22Rv1 (cell line): ENCODE results near the gene PLEKHA6.

Experiments
- H3K27ac ChIP-seq: fragments of 450-650 bp; 2 replicates; pipeline ENCODE4 v1.5.1; 2017
- ZFX ChIP-seq: fragments of 450-650 bp; IDR thresholded peaks from 2 replicates; pipeline ENCODE4 v1.6.1; 2017; ENCODE audit warnings: antibody characterized with exemption, borderline replicate concordance
- TF ChIP-seq, protein P1 (sequence below): fragments of 450-650 bp; IDR thresholded peaks from 2 replicates; pipeline ENCODE4 v1.5.1; 2017; ENCODE audit warnings: mild to moderate bottlenecking

The PLEKHA6 gene

DNA sequence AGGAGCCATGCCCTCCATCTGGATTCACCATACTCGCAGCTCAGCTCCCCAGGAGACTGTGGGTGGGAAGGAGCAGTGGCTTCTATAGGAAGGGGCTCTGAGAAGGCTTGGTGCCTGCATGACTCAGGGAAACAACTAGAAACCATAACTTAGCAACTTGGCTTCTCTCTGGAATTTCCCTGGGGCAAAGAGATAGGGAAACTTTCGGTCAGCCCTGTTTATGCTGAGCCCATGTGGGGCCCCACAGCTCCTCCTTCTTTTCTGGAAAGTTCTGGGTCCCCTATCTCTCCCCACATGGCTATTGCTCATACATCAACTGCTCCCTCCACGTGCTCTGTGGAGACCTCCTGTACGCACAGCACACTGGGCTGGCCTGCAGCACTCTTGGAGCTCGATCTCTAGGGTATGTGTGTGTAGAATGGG, 39.3 kb downstream of the PLEKHA6 start:
- no peak for TF ChIP-seq ZFX
- TF ChIP-seq, protein P1, sequence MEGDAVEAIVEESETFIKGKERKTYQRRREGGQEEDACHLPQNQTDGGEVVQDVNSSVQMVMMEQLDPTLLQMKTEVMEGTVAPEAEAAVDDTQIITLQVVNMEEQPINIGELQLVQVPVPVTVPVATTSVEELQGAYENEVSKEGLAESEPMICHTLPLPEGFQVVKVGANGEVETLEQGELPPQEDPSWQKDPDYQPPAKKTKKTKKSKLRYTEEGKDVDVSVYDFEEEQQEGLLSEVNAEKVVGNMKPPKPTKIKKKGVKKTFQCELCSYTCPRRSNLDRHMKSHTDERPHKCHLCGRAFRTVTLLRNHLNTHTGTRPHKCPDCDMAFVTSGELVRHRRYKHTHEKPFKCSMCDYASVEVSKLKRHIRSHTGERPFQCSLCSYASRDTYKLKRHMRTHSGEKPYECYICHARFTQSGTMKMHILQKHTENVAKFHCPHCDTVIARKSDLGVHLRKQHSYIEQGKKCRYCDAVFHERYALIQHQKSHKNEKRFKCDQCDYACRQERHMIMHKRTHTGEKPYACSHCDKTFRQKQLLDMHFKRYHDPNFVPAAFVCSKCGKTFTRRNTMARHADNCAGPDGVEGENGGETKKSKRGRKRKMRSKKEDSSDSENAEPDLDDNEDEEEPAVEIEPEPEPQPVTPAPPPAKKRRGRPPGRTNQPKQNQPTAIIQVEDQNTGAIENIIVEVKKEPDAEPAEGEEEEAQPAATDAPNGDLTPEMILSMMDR = no peak
- 0 out of 2 replicates have a peak overlapping the region, but pooled peaks have one; percentile 26 for H3K27ac ChIP-seq

DNA sequence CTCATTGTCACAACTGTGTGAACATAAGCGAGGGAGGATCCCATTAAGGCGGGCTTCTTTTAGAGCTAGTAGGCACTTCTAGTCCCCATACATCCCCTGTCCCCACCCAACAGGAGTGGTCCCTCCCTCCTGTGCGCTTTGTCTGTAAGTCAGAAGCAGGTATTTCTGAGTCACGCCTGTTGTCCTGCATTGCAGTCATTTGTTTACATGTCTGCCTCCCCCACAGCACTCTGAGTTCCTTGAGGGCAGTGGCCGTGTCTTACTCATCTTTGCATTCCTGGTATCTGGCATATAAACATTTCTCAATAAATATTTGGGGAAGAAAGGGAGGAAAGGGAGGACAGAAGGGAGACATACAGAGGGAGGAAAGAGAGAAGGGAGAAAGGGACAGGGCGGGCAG, 40.3 kb downstream of the PLEKHA6 start:
- TF ChIP-seq, protein P1 = no peak
- TF ChIP-seq ZFX = no peak
- peak overlapping the region; percentile 26; the same call in 1 of the 2 replicates for H3K27ac ChIP-seq

DNA sequence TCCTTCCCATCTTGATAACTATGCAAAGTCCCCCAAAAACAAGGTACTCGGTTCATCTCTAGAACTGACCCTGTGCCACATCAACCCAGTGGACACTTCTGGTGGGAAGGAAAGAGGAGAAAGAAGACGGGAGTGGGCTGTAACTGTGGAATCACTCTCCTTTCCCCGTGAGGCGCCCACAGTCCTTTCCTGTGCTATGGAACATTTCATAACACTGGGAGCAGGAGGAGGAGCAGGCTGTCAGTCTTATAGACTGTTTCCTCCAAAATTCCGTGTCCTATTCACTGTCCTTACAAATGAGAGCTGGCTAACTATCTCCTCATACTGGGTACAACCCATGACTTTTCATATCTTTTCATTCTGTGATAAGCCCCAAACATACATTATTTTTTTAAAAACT, 40.7 kb downstream of the PLEKHA6 start:
- 0 out of 2 replicates have a peak overlapping the region, but pooled peaks have one; percentile 26 for H3K27ac ChIP-seq
- TF ChIP-seq, protein P1 = no peak
- TF ChIP-seq ZFX = no peak

DNA sequence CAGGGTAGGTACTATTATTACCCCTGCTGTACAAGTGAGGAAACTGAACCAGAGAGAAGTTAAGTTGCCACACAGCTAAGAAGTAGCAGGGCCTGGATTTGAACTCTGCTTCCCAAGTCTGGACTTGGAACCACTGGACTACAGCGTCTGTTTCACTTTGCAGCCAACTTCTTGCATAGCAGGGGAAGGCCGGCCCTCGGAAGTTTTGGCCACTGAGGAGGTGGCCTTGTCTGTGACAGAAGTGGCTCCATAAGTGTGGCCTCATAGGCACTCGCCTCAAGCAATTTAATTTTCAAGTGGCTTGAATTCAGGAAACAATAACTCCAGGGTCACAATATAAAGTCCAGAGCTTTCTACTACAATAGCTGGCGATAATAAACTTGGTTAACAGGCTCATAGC, 41.4 kb downstream of the PLEKHA6 start:
- TF ChIP-seq, protein P1 = no peak
- no peak for TF ChIP-seq ZFX
- no peak overlapping the region; the same call in 1 of the 2 replicates for H3K27ac ChIP-seq

DNA sequence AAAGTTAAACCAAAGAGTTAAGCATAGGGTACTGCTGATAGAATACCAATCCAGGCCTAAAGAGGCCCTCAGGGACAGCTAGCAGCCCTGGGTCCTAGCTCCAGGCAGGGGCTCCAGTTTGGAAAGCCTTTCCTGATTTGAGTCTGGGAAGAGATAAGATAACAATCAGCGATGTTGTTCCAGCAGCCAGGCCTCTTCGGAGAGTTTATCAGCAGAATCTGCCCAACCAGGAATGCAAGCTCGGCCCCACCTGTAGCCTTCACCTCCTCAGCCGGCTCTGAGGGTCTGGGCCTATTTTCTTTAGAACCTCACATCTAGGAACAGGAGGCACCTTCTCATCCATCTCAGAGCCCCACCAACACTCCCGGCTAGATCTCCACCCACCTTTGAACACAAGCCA, 42.6 kb downstream of the PLEKHA6 start:
- peak overlapping the region; percentile 30 for H3K27ac ChIP-seq
- TF ChIP-seq ZFX = no peak
- TF ChIP-seq, protein P1 = no peak

DNA sequence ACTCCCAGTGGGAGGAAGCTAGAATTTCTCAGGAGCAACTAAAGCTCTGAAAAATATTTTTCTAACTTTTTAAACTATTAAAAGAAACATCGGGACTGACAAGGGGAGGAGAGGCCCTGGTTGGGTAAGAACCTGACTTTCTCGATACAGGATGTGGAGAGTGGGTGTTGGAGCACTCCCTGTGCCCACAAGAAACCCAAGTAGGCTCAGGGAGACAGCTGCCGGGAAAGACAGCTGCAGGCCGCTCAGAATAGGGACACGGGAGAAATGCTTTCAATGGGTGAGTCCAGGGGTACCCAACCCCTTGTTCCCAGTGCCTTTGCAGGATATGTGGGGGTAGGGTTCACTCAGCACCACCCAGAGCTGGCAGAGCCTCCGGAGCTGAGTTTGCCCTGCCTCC, 43.6 kb downstream of the PLEKHA6 start:
- TF ChIP-seq, protein P1 = no peak
- no peak for TF ChIP-seq ZFX
- no peak overlapping the region for H3K27ac ChIP-seq

DNA sequence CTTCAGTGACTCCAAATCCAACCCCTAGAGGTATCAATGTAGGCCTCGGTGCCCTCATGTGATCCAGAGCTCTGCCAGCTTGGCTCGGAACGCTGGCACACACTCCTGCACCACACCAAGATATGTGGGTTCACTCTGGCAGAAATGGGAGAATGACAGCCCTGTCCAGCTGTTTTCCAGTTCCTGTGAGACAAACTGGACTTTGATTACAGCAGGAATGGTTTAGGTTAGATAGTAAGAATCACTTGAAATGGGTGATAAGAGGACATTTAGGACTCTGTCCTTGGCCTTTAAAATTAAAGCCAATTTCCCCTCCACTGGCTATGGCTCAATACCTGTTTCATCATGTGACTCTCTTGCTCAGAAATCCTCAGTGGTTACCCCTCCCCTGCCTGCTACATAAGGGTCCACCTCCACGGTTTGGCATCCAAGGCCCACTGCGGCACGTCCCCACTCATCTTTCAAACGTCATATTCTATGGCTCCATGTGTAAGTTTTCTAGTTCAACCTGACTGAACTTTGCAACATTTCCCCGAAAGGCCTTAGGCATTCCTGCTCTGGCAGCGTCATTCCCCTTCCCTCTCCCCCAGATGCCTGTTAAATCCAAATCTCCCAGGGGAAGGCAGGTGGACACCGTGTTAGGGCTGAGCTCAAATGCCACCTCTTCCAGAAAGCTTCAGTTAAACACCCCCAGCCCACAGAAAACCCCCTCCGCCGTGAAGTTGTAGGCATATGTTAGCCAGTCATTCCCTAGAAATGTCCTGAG, 44.7 kb downstream of the PLEKHA6 start:
- H3K27ac ChIP-seq = peak overlapping the region; percentile 33; the same call in 1 of the 2 replicates
- TF ChIP-seq, protein P1 = no peak
- TF ChIP-seq ZFX = no peak
